H9 (cell line): ENCODE measurements around the gene KIF6. TPM values are rescaled to one million over a fixed set of nuclear protein-coding genes. Genes with fewer than 3 reads are reported as not detected.
A peak's percentile ranks its signal among the peaks of the same experiment; 100 is the strongest.

Source experiments
- DNase-seq: peaks from one replicate; pipeline ENCODE4 v3.0.0-alpha.2; 2017
- H2AFZ ChIP-seq: one replicate; pipeline ENCODE4 v1.6.1; 2013; ENCODE audit warnings: mild to moderate bottlenecking, low read length, control low read depth, moderate library complexity
- H2AK5ac ChIP-seq: 2 replicates; pipeline ENCODE4 v1.6.1; 2013; ENCODE audit warnings: low read length, control low read depth, mixed read lengths; ENCODE audit not compliant: insufficient read length
- H2BK120ac ChIP-seq: one replicate; pipeline ENCODE4 v1.6.1; 2013; ENCODE audit warnings: low read depth, mild to moderate bottlenecking, low read length, control low read depth, inconsistent platforms; ENCODE audit not compliant: poor library complexity, severe bottlenecking
- H2BK12ac ChIP-seq: 2 replicates; pipeline ENCODE4 v1.6.1; 2013; ENCODE audit warnings: low read length, control low read depth, mixed read lengths, low read depth; ENCODE audit not compliant: insufficient read length
- H2BK15ac ChIP-seq: 2 replicates; pipeline ENCODE4 v1.6.1; 2013; ENCODE audit warnings: low read depth, low read length, control low read depth
- H2BK20ac ChIP-seq: one replicate; pipeline ENCODE4 v1.6.1; 2013; ENCODE audit warnings: low read depth, mild to moderate bottlenecking, low read length, control low read depth, inconsistent platforms; ENCODE audit not compliant: poor library complexity, severe bottlenecking
- H2BK5ac ChIP-seq: 2 replicates; pipeline ENCODE4 v1.6.1; 2013; ENCODE audit warnings: low read length, control low read depth, mixed read lengths; ENCODE audit not compliant: insufficient read length
- H3K14ac ChIP-seq: 2 replicates; pipeline ENCODE4 v1.6.1; 2013; ENCODE audit warnings: low read length, control low read depth; ENCODE audit not compliant: insufficient read depth
- H3K18ac ChIP-seq: 2 replicates; pipeline ENCODE4 v1.6.1; 2013; ENCODE audit warnings: low read depth, mild to moderate bottlenecking, mixed read lengths, low read length, control low read depth; ENCODE audit not compliant: insufficient read length
- H3K23ac ChIP-seq: 2 replicates; pipeline ENCODE4 v1.6.1; 2013; ENCODE audit warnings: low read length, control low read depth, mixed read lengths, low read depth; ENCODE audit not compliant: insufficient read length
- H3K23me2 ChIP-seq: 2 replicates; pipeline ENCODE4 v1.6.1; 2013; ENCODE audit warnings: low read depth, mild to moderate bottlenecking, mixed read lengths, low read length, control low read depth; ENCODE audit not compliant: insufficient read length, poor library complexity, severe bottlenecking
- H3K27ac ChIP-seq: 2 replicates; pipeline ENCODE4 v1.5.1; 2013; ENCODE audit warnings: low read length, control low read depth, mixed read lengths, low read depth; ENCODE audit not compliant: insufficient read length
- H3K27me3 ChIP-seq: 2 replicates; pipeline ENCODE4 v1.6.1; 2013; ENCODE audit warnings: low read length, control low read depth, inconsistent platforms; ENCODE audit not compliant: insufficient read depth
- H3K4ac ChIP-seq: 2 replicates; pipeline ENCODE4 v1.6.1; 2013; ENCODE audit warnings: low read depth, mild to moderate bottlenecking, control low read depth, inconsistent platforms, low read length, moderate library complexity
- H3K4me1 ChIP-seq: 2 replicates; pipeline ENCODE4 v1.6.1; 2013; ENCODE audit warnings: low read length, control low read depth, inconsistent platforms; ENCODE audit not compliant: insufficient read depth
- H3K4me2 ChIP-seq: 2 replicates; pipeline ENCODE4 v1.6.1; 2013; ENCODE audit warnings: low read length, control low read depth, mixed read lengths; ENCODE audit not compliant: insufficient read length, insufficient read depth
- H3K56ac ChIP-seq: 2 replicates; pipeline ENCODE4 v1.6.1; 2013; ENCODE audit warnings: low read depth, mild to moderate bottlenecking, mixed read lengths, low read length, control low read depth; ENCODE audit not compliant: insufficient read length
- H3K79me1 ChIP-seq: 2 replicates; pipeline ENCODE4 v1.6.1; 2013; ENCODE audit warnings: low read depth, mild to moderate bottlenecking, moderate library complexity, low read length, control low read depth, inconsistent platforms; ENCODE audit not compliant: insufficient read depth, poor library complexity, severe bottlenecking
- H3K79me2 ChIP-seq: 2 replicates; pipeline ENCODE4 v1.6.1; 2013; ENCODE audit warnings: low read length, control low read depth, inconsistent platforms; ENCODE audit not compliant: insufficient read depth
- H3K9ac ChIP-seq: 2 replicates; pipeline ENCODE4 v1.6.1; 2013; ENCODE audit warnings: low read length, control low read depth, mixed read lengths; ENCODE audit not compliant: insufficient read length; ENCODE audit errors: extremely low read depth
- H3K9me3 ChIP-seq: one replicate; pipeline ENCODE4 v1.6.1; 2013; ENCODE audit warnings: low read depth, low read length, inconsistent platforms; ENCODE audit not compliant: control insufficient read depth
- H3T11ph ChIP-seq: one replicate; pipeline ENCODE4 v1.6.1; 2013; ENCODE audit warnings: mild to moderate bottlenecking, low read length, control low read depth, inconsistent platforms
- H4K20me1 ChIP-seq: one replicate; pipeline ENCODE4 v1.6.1; 2013; ENCODE audit not compliant: control insufficient read depth, insufficient read length, insufficient read depth
- H4K5ac ChIP-seq: 2 replicates; pipeline ENCODE4 v1.6.1; 2013; ENCODE audit warnings: low read depth, mild to moderate bottlenecking, mixed read lengths, low read length, control low read depth; ENCODE audit not compliant: insufficient read length
- H4K8ac ChIP-seq: replicated peaks from 2 replicates; pipeline ENCODE4 v1.6.1; 2013; ENCODE audit warnings: low read length, control low read depth, mixed read lengths, low read depth; ENCODE audit not compliant: insufficient read length
- H4K91ac ChIP-seq: 2 replicates; pipeline ENCODE4 v1.6.1; 2013; ENCODE audit warnings: low read depth, mild to moderate bottlenecking, moderate library complexity, mixed read lengths, low read length, control low read depth; ENCODE audit not compliant: insufficient read length
- H3K27ac Mint-ChIP-seq, 3 experiments: 2 replicates in 2 of 3; 3 replicates in 1 of 3; pipeline ENCODE4 v1.8.0; 2020 to 2021; ENCODE audit warnings: mixed read lengths in 3 of 3, mild to moderate bottlenecking in 1 of 3, moderate library complexity in 1 of 3
- H3K27me3 Mint-ChIP-seq: 2 replicates; pipeline ENCODE4 v1.8.0; 2021; ENCODE audit warnings: low read depth, mild to moderate bottlenecking, moderate library complexity, mixed read lengths
- H3K36me3 Mint-ChIP-seq, 3 experiments: 2 replicates in 2 of 3; 3 replicates in 1 of 3; pipeline ENCODE4 v1.8.0; 2020 to 2021; ENCODE audit warnings: low read depth in 3 of 3, mixed read lengths in 3 of 3; ENCODE audit not compliant: insufficient read depth in 1 of 3
- H3K4me1 Mint-ChIP-seq, 2 experiments: 2 replicates each; pipeline ENCODE4 v1.8.0; 2020; ENCODE audit warnings: mixed read lengths in 2 of 2
- H3K4me3 Mint-ChIP-seq, 2 experiments: 2 replicates in 1 of 2; 3 replicates in 1 of 2; pipeline ENCODE4 v1.8.0; 2020 to 2021; ENCODE audit warnings: mild to moderate bottlenecking in 2 of 2, mixed read lengths in 2 of 2, moderate library complexity in 1 of 2
- H3K9me3 Mint-ChIP-seq, 2 experiments: 2 replicates in 1 of 2; 3 replicates in 1 of 2; pipeline ENCODE4 v1.8.0; 2020; ENCODE audit warnings: mild to moderate bottlenecking in 2 of 2, mixed read lengths in 2 of 2, moderate library complexity in 1 of 2
- WGBS: extraction: QIAGEN DNeasy Blood & Tissue Kit; methylation state at CpG from one replicate; pipeline ENCODE4 v1.1.7; 2013; ENCODE audit warnings: missing lambda C conversion rate, low lambda C conversion rate, mixed read lengths; ENCODE audit not compliant: insufficient read length; ENCODE audit errors: extremely low coverage; 5-methylcytosine and 5-hydroxymethylcytosine counted together
- total RNA-seq: library from RNA; stranded (reverse); gene quantifications from 2 replicates; pipeline ENCODE4 v1.2.1, GENCODE V29; 2021
- TF ChIP-seq, protein P1 (sequence below): fragments of 200-600 bp; sonication (generic); conservative IDR thresholded peaks from 3 replicates; pipeline ENCODE4 v1.8.0; 2021; ENCODE audit warnings: antibody characterized with exemption, mild to moderate bottlenecking

Gene KIF6
- total RNA-seq, 1 experiment from 2014 or later: 0.63 TPM

DNA sequence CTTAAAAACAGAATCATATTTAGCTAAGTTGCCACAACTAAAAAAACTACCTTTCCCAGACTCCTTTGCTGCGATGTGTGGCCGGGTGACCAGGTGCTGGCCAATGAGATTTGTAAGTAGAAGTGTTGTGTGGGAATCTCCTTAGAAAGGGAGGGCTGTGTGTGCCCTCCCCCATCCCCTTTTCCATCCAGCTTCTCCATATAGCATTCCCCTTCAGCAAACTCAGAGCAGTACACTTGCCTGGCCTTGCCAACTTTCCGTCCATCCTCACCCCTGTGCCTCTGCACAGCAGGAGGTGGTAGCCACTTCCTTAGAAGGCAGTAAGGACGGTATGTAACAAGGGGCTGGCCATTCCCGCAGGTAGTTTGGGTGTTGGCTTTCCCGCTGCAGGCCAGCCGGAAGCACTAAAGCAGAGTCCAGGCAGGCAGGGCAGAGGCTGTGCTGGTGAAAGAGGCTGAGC is 380.4 kb downstream of the KIF6 start:
- no peak overlapping the region for H3K56ac ChIP-seq
- no peaks in the 10 kb centered on the region for H3K79me2 ChIP-seq
- peaks cover 25 to 34% of the 10 kb centered on the region in 2 experiments for H3K4me1 Mint-ChIP-seq
- no peaks in the 10 kb centered on the region for H3K27me3 ChIP-seq
- H4K20me1 ChIP-seq: no peaks in the 10 kb centered on the region
- H3T11ph ChIP-seq: no peak overlapping the region
- H4K8ac ChIP-seq: no peak overlapping the region
- peak overlapping the region; percentile 6 for H3K18ac ChIP-seq
- H2BK20ac ChIP-seq: no peak overlapping the region
- no peak overlapping the region for H3K4me3 Mint-ChIP-seq
- no peak overlapping the region; a peak in 1 of 7 replicates for H3K27ac Mint-ChIP-seq
- H3K14ac ChIP-seq: peak overlapping the region; percentile 36
- H3K27ac ChIP-seq: no peak overlapping the region
- H3K4me1 ChIP-seq: no peaks in the 10 kb centered on the region
- H4K91ac ChIP-seq: no peak overlapping the region
- H2BK12ac ChIP-seq: no peak overlapping the region
- no peak overlapping the region for H3K4me2 ChIP-seq
- H2AK5ac ChIP-seq: no peak overlapping the region
- no peaks in the 10 kb centered on the region for H3K23me2 ChIP-seq
- no peak overlapping the region for H4K5ac ChIP-seq
- no peaks in the 10 kb centered on the region for H3K79me1 ChIP-seq
- H2BK120ac ChIP-seq: no peak overlapping the region
- no peak overlapping the region for H2AFZ ChIP-seq
- no peaks in the 10 kb centered on the region for H3K9me3 ChIP-seq
- 0 out of 2 replicates have a peak, but pooled peaks cover 1% of the 10 kb centered on the region for H3K27me3 Mint-ChIP-seq
- no peak overlapping the region for H2BK5ac ChIP-seq
- no peak overlapping the region for H3K9ac ChIP-seq
- WGBS: no CpG with 5 or more reads among the region's 7 CpGs
- peaks cover 0 to 5% (median 0%) of the 10 kb centered on the region in 3 experiments; a peak in 2 of 7 replicates for H3K36me3 Mint-ChIP-seq
- DNase-seq: peak; percentile 63
- H3K9me3 Mint-ChIP-seq: peaks cover 0 to 4% of the 10 kb centered on the region in 2 experiments; a peak in 3 of 5 replicates
- TF ChIP-seq, protein P1, sequence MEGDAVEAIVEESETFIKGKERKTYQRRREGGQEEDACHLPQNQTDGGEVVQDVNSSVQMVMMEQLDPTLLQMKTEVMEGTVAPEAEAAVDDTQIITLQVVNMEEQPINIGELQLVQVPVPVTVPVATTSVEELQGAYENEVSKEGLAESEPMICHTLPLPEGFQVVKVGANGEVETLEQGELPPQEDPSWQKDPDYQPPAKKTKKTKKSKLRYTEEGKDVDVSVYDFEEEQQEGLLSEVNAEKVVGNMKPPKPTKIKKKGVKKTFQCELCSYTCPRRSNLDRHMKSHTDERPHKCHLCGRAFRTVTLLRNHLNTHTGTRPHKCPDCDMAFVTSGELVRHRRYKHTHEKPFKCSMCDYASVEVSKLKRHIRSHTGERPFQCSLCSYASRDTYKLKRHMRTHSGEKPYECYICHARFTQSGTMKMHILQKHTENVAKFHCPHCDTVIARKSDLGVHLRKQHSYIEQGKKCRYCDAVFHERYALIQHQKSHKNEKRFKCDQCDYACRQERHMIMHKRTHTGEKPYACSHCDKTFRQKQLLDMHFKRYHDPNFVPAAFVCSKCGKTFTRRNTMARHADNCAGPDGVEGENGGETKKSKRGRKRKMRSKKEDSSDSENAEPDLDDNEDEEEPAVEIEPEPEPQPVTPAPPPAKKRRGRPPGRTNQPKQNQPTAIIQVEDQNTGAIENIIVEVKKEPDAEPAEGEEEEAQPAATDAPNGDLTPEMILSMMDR: no peak
- no peak overlapping the region for H3K4ac ChIP-seq
- no peak overlapping the region for H2BK15ac ChIP-seq
- H3K23ac ChIP-seq: no peak overlapping the region
